Parietal lobe (tissue), 1 donor: ENCODE measurements around the gene PKDREJ. TPM values are rescaled to one million over a fixed set of nuclear protein-coding genes. Genes with fewer than 3 reads are reported as not detected.

Source experiments
- total RNA-seq: library from RNA; depleted of rRNA; stranded (reverse); fragments of >200 nt; gene quantifications from one replicate; pipeline ENCODE4 v1.2.3, GENCODE V29; 2014

PKDREJ gene, protein sequence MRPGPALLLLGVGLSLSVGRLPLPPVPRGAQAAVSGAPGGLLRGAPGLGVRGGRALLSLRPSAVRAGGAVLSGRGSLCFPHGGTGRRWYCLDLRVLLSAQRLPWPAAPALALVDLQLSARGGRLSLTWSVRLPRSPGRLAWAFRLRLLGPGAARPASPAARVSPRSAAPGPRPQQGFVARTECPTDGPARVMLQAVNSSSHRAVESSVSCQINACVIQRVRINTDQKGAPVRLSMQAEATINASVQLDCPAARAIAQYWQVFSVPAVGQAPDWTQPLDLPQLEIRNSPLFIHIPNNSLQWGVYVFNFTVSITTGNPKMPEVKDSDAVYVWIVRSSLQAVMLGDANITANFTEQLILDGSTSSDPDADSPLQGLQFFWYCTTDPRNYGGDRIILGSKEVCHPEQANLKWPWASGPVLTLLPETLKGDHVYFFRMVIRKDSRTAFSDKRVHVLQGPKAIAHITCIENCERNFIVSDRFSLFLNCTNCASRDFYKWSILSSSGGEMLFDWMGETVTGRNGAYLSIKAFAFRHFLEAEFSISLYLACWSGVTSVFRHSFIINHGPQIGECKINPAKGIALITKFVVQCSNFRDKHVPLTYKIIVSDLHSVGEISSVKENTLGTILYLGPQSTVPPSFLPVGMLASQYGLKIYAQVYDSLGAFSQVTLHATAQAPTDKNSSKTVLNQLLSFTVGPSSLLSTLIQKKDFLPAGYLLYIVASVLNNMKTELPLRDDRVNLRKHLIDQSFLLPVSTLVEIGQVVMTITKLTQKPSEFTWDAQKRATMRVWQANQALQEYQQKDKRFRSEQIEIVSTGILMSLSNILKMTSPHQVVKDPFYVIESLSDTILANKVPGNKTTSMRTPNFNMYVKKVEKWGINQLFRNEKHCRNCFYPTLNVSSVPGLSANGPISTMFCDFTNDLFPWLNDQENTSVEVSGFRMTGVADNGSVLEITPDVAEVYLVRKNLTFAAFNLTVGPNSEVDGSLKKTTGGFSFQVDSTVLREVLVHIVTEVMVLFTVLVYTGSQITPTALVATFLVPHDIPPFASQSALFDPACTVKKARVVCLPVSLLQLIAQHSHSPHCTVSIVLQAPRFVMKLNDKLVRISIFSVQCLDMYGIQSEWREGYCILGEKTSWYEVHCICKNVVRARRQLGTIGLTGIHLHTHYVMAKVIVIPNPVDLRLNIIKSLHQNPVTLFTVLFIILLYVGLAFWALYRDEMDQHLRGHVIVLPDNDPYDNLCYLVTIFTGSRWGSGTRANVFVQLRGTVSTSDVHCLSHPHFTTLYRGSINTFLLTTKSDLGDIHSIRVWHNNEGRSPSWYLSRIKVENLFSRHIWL (N-terminal part only)
- total RNA-seq, result under 0.01 TPM

DNA sequence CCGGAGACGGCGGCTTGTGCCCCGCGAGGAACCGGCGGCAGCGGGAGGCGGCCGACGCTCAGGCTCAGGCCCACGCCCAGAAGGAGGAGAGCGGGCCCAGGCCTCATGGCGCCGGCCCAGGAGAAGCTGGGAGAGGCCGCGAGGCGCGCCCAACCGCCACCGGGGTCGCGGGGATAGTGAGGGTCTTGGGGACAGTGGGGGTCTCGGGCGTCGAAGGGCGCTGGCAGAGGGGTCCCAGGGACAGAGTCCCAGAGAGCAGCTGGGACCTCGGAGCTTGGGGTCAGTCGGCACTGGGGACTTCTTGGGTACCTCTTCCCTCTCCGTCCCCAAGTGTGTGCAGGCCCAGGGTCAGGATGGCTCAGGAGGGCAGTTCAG, at the start of gene PKDREJ:
Gene PKDREJ (minus strand): TSS at position 128 of the 375 bp plus-strand sequence. CDS start 21 bp downstream, at position 107.

DNA sequence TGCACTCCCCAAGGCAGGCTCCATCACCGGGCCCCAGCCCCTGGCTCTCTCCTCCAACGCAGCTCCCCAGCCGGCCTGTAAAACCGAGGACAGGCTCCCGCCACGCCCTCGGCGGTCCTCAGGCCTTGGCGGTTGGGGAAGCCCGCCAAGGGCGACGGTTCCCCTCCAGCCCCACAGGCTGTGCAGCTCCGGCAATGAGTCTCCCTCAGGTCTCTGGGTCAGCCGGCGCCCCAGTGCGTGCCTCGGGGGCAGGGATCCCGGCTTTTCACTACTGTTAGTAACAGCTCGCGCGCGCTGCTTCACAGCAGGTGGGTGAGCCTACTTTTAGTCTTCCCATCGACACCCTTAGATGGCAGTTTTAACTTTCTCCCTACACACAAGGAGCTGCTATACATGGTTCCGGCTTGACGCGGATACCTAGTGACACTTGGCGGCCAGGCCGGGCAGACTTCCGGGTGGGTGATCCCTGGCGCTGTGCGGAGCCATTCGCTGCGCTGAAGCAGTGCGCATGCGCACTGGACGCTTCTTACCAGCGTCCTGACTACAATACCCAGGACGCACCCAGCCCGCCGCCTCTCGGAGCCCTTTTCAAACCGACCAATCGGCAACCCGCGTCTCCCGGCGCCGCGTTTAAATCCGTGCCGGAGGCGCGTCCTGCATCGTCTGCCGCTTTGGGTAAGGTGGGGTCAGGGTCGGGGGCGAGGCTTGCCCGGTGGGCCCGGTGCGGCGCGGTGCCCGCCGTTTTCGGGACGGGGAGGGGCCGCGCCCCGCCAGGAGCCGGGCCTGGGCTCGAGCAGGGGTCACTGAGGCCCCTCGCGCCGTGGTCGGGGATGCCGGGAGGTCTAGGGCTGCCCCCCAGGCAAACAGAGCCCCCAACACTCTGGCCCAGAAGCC, 33.4 kb upstream of the PKDREJ start, which contains the start of gene GTSE1:
Gene GTSE1 (plus strand): TSS at position 614 of the 894 bp plus-strand sequence. CDS start 531 bp downstream, outside the sequence.

DNA sequence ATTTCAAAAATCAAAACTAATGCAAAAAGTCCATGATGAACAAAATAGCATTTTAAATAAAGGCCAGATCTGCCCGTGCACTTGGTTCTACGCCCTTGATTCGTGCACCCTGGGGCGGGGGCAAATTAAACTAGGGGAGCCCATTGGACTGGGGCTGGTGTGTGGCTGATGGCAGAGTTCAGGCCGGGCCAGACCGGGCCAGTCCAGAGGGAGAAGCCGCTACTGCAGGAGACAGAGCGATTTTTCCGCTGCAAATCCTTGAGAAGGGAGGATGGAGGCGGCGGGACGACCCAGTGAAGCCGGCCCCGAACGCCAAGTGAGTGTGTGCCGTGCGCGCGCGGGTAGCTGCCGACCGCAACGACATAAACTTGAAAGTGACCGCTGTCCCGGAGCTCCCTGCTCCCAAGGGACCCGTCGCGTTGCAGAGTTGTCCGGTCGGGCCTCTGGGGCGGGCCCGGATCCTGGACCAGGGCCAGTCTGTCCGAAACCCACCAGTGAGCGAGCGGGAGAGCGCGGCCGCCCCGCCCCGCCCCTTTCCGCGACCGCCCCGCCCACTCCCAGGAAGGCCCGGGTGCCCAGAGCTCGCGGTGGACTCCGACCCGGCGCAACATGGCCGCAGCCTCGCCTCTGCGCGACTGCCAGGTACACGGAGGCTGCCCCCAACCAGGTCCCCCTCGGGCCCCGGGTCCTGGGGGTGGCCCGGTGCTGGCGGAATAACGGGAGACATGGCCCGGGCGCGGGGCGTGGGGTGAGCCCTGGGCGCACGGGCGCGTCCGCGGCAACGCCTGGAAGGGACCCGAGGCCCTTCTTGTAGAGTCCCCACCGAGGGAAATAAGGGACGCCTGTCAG, 4.5 kb upstream of the PKDREJ start, which contains the start of gene TTC38:
Gene TTC38 (plus strand): TSS at position 578 of the 849 bp plus-strand sequence. CDS start 32 bp downstream, at position 610.

DNA sequence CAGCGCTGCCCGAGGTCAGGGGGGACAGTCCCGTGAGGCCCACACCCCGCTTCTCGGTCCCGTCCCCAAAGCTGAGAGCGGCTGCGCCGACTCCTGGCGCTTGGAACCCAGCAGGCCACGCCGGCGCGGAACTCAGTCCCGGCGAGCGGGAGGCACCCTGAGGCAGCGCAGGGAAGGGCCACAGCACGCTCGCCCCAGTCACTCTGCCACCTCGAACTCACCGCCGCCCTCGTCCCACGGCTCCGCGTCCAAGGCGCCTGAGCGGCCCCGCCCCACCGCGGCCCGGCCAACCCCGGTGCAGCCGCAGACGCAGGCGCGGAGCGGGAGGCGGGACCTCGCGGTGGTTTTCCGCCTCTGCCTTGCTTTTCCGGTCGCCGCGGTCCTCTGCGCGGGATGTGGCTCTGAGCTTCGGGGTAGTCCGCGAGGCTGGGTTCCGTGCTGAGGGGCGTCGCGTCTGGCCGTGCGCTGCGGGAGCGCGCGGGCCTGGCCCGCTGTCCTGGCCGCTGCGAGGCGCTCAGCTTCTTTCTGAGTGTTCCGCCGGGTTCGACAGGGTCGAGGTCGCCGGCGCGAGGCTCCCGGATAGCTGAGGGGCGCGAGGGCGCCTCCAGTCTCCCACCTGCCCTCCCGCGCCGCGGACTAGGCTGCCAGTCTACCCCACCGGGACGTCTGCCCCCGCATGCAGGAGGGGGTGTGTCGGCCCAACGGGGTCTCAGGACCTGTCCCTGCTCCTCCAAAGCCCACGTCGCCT, 12.9 kb downstream of the PKDREJ start, which contains the start of gene CDPF1:
Gene CDPF1 (minus strand): TSS at position 259 of the 748 bp plus-strand sequence. CDS start 2,009 bp downstream, outside the sequence.

Other genes starting within 250 kb of the PKDREJ start
- gene PPARA, start 112.8 kb downstream of the PKDREJ start, total RNA-seq, result 9.1 TPM
- 14.1 TPM for gene CDPF1, start 13.1 kb downstream of the PKDREJ start, total RNA-seq
- 11.9 TPM for gene TTC38, start 4.7 kb upstream of the PKDREJ start, total RNA-seq
- gene GTSE1, start 33.5 kb upstream of the PKDREJ start, total RNA-seq, result 3.1 TPM
- 65.4 TPM for gene TRMU, start 72.4 kb upstream of the PKDREJ start, total RNA-seq